Osteoblast (primary cell): ENCODE data around the gene CTBP2. TPM values are rescaled to one million over a fixed set of nuclear protein-coding genes. Genes with fewer than 3 reads are reported as not detected.
A peak's percentile ranks its signal among the peaks of the same experiment; 100 is the strongest.

Experiments
- DNase-seq: peaks from one replicate; pipeline ENCODE4 v3.0.0; 2011; ENCODE audit warnings: low spot score, mixed read lengths; ENCODE audit not compliant: insufficient read length; ENCODE audit errors: missing footprints
- H2AFZ ChIP-seq: 2 replicates; pipeline ENCODE4 v1.6.0; 2011; ENCODE audit warnings: mild to moderate bottlenecking, low read length
- H3K27ac ChIP-seq: 2 replicates; pipeline ENCODE4 v1.5.1; 2011; ENCODE audit warnings: mild to moderate bottlenecking, low read depth, low read length, moderate library complexity
- H3K27me3 ChIP-seq: 2 replicates; pipeline ENCODE4 v1.6.0; 2012; ENCODE audit warnings: mild to moderate bottlenecking, control low read depth, inconsistent platforms, low read length, moderate library complexity; ENCODE audit not compliant: insufficient read depth
- H3K36me3 ChIP-seq: 2 replicates; pipeline ENCODE4 v1.5.1; 2011; ENCODE audit warnings: mild to moderate bottlenecking, low read length, control low read depth, moderate library complexity; ENCODE audit not compliant: insufficient read depth
- H3K4me1 ChIP-seq: 2 replicates; pipeline ENCODE4 v1.5.1; 2011; ENCODE audit warnings: mild to moderate bottlenecking, low read length, control low read depth, moderate library complexity; ENCODE audit not compliant: insufficient read depth
- H3K4me2 ChIP-seq: 2 replicates; pipeline ENCODE4 v1.6.0; 2011; ENCODE audit warnings: mild to moderate bottlenecking, low read length; ENCODE audit not compliant: insufficient read depth
- H3K4me3 ChIP-seq: fragments of 200-600 bp; sonication (generic); 3 replicates; pipeline ENCODE4 v1.5.1; 2012; ENCODE audit warnings: mild to moderate bottlenecking, low read length, inconsistent platforms; ENCODE audit not compliant: insufficient read depth
- H3K79me2 ChIP-seq: 2 replicates; pipeline ENCODE4 v1.6.0; 2012; ENCODE audit warnings: mild to moderate bottlenecking, low read length, control low read depth, inconsistent platforms; ENCODE audit not compliant: insufficient read depth
- H3K9me3 ChIP-seq: 2 replicates; pipeline ENCODE4 v1.5.1; 2011; ENCODE audit warnings: low read depth, low read length, control low read depth
- H4K20me1 ChIP-seq: 2 replicates; pipeline ENCODE4 v1.6.0; 2012; ENCODE audit warnings: mild to moderate bottlenecking, low read length, control low read depth; ENCODE audit not compliant: insufficient read depth
- total RNA-seq: library from RNA; depleted of rRNA; stranded (reverse); fragments of >200 nt; gene quantifications from 2 replicates; pipeline ENCODE4 v1.2.3, GENCODE V29; 2012
- TF ChIP-seq, protein P1 (sequence below): IDR thresholded peaks from 2 replicates; pipeline ENCODE4 v1.5.1; 2011; ENCODE audit warnings: mild to moderate bottlenecking, low read depth, low read length, moderate library complexity; ENCODE audit errors: extremely low read depth

The CTBP2 gene
- total RNA-seq, 1 donor: 65.9 TPM

DNA sequence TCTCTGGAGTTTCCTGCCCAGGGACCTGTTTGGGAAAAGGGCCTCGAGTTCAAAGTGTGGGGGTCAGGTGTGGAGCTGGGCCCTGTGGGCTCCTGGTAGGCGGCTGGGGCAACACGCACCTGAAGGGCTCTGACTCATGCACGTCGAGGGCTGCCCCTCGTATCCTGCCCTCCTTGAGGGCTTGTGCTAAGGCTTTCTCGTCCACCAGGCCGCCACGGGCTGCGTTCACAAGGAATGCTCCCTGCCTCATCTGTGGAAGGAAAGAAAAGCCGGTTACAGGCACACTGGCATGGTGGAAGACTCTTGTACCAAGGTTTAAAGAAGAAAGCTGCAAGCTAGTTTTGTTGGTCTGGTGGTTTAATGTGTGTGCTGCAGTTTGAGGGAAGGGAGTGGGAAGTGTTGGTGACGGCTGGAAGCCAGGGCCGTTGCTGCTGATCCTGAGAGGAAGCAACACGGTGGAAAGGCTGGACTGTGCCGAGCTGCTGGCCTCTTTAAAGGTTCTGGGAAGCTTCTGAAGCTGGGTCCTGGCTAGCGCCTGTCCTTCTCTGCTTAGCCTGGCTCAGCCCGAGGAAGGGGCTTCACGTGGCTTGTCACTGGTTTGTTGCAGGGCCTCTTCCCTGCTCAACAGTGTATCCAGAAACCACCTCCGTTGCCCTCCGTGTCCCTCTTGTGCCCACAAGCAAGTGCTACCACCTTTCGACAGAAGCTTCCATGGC is 166.5 kb downstream of the CTBP2 start:
- Histone ChIP-seq H3K4me2 (no peak overlapping the region), H3K79me2 (peaks cover 10% of the 10 kb centered on the region), H4K20me1 (peaks cover 23% of the 10 kb centered on the region), H3K27me3 (no peaks in the 10 kb centered on the region), H3K27ac (no peak overlapping the region), H3K4me1 (peaks cover 9% of the 10 kb centered on the region), H3K4me3 (no peak overlapping the region), H2AFZ (no peak overlapping the region), H3K36me3 (peaks cover 70% of the 10 kb centered on the region), H3K9me3 (no peaks in the 10 kb centered on the region)
- TF ChIP-seq, protein P1, sequence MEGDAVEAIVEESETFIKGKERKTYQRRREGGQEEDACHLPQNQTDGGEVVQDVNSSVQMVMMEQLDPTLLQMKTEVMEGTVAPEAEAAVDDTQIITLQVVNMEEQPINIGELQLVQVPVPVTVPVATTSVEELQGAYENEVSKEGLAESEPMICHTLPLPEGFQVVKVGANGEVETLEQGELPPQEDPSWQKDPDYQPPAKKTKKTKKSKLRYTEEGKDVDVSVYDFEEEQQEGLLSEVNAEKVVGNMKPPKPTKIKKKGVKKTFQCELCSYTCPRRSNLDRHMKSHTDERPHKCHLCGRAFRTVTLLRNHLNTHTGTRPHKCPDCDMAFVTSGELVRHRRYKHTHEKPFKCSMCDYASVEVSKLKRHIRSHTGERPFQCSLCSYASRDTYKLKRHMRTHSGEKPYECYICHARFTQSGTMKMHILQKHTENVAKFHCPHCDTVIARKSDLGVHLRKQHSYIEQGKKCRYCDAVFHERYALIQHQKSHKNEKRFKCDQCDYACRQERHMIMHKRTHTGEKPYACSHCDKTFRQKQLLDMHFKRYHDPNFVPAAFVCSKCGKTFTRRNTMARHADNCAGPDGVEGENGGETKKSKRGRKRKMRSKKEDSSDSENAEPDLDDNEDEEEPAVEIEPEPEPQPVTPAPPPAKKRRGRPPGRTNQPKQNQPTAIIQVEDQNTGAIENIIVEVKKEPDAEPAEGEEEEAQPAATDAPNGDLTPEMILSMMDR: no peak
- no peak for DNase-seq

DNA sequence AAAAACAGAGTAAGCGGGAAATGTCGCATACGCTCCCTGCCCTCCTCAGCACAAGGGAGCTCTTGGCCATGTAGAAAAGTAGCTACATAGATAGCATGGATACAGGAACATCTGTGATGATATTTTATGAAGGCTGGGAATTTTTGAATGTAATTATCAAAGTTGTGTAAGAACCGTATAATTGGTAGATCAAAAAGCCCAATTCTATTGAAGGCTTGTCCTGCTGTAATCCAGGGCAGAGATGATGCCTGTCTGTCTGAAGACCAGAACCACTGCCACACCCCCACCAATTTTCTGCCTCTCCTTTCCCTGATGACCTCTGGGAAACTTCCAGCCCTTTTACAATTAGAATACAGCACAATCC is 167.0 kb downstream of the CTBP2 start:
- H3K4me2 ChIP-seq: no peak overlapping the region
- DNase-seq: peak; percentile 68
- TF ChIP-seq, protein P1: no peak
- H3K27ac ChIP-seq: no peak overlapping the region
- H3K9me3 ChIP-seq: no peaks in the 10 kb centered on the region
- peaks cover 66% of the 10 kb centered on the region for H3K36me3 ChIP-seq
- H4K20me1 ChIP-seq: peaks cover 17% of the 10 kb centered on the region
- H3K27me3 ChIP-seq: no peaks in the 10 kb centered on the region
- peaks cover 5% of the 10 kb centered on the region for H3K4me1 ChIP-seq
- H3K79me2 ChIP-seq: peaks cover 5% of the 10 kb centered on the region
- H3K4me3 ChIP-seq: no peak overlapping the region
- H2AFZ ChIP-seq: no peak overlapping the region

- Histone ChIP-seq H3K36me3 (peaks cover 66% of the 10 kb centered on the region), H4K20me1 (peaks cover 15% of the 10 kb centered on the region), H3K4me2 (no peak overlapping the region)
Observed at GRCh38 chr10:124992462-124993344, 167.7 kb downstream of the CTBP2 start.

More at GRCh38 chr10:124992462-124993344, 167.7 kb downstream of the CTBP2 start:
- Histone ChIP-seq H3K79me2 (no peaks in the 10 kb centered on the region), H3K4me1 (peaks cover 5% of the 10 kb centered on the region), H2AFZ (no peak overlapping the region), H3K9me3 (no peaks in the 10 kb centered on the region), H3K27me3 (no peaks in the 10 kb centered on the region), H3K4me3 (no peak overlapping the region), H3K27ac (no peak overlapping the region)
- TF ChIP-seq, protein P1: peak; percentile 67
- DNase-seq: peak; percentile 77
